K562 (cell line): Measurements from ENCODE around the gene PTK6. TPM values are rescaled to one million over a fixed set of nuclear protein-coding genes. Genes with fewer than 3 reads are reported as not detected.

Experiments
- BCLAF1 ChIP-seq, 2 experiments: fragments of 450-650 bp in 1 of 2; IDR thresholded peaks; 2 replicates each; pipeline ENCODE4 v1.6.1; 2011 to 2017; ENCODE audit warnings: low read depth in 2 of 2, antibody characterized with exemption in 1 of 2, borderline replicate concordance in 1 of 2, low read length in 1 of 2, mild to moderate bottlenecking in 1 of 2, mixed read lengths in 1 of 2; ENCODE audit not compliant: control insufficient read depth in 1 of 2
- E2F4 ChIP-seq: sonication (generic); formaldehyde crosslinking; IDR thresholded peaks from 2 replicates; pipeline ENCODE4 v1.8.0; 2022; ENCODE audit warnings: mild to moderate bottlenecking, low read depth, missing genetic modification reagents
- HOXB6 ChIP-seq: fragments of 250-450 bp; sonication (Bioruptor Pico); IDR thresholded peaks from 2 replicates; pipeline ENCODE4 v1.5.1; 2022; ENCODE audit warnings: mild to moderate bottlenecking, borderline replicate concordance
- LARP7 ChIP-seq: fragments of 450-650 bp; IDR thresholded peaks from 2 replicates; pipeline ENCODE4 v1.6.1; 2016
- NFIC ChIP-seq: fragments of 450-650 bp; IDR thresholded peaks from 2 replicates; pipeline ENCODE4 v1.6.1; 2017; ENCODE audit warnings: mild to moderate bottlenecking, inconsistent platforms
- NR1H2 ChIP-seq: sonication (generic); formaldehyde crosslinking; IDR thresholded peaks from 2 replicates; pipeline ENCODE4 v1.4.0; 2020; ENCODE audit warnings: mild to moderate bottlenecking, missing genetic modification reagents
- RBM25 ChIP-seq: fragments of 200-400 bp; formaldehyde crosslinking; IDR thresholded peaks from 2 replicates; pipeline ENCODE4 v1.6.1; 2018; ENCODE audit warnings: low read length, low read depth, moderate library complexity; ENCODE audit not compliant: severe bottlenecking
- SMARCA4 ChIP-seq: fragments of 450-650 bp; IDR thresholded peaks from 2 replicates; pipeline ENCODE4 v1.6.1; 2016
- SP1 ChIP-seq: sonication (generic); formaldehyde crosslinking; IDR thresholded peaks from 2 replicates; pipeline ENCODE4 v1.8.1; 2022; ENCODE audit warnings: mild to moderate bottlenecking, missing genetic modification reagents
- TBL1XR1 ChIP-seq, 2 experiments: IDR thresholded peaks; 2 replicates each; pipeline ENCODE4 v1.6.1; 2012; ENCODE audit warnings: improper control_type of control experiment in 2 of 2, low read length in 2 of 2, mild to moderate bottlenecking in 1 of 2
- TCF7 ChIP-seq: sonication (generic); IDR thresholded peaks from 2 replicates; pipeline ENCODE4 v1.6.1; 2016; ENCODE audit warnings: antibody characterized with exemption, borderline replicate concordance
- ZFX ChIP-seq: sonication (generic); formaldehyde crosslinking; IDR thresholded peaks from 2 replicates; pipeline ENCODE4 v1.8.0; 2022; ENCODE audit warnings: mild to moderate bottlenecking, missing genetic modification reagents, moderate library complexity
- ZKSCAN1 ChIP-seq: fragments of 150-350 bp; IDR thresholded peaks from 2 replicates; pipeline ENCODE4 v1.6.1; 2016; ENCODE audit warnings: low read depth, low read length
- ZNF384 ChIP-seq: IDR thresholded peaks from 2 replicates; pipeline ENCODE4 v1.6.1; 2012; ENCODE audit warnings: low read depth, low read length, improper control_type of control experiment
- ZNF512 ChIP-seq: IDR thresholded peaks from 2 replicates; pipeline ENCODE4 v1.6.1; 2016; ENCODE audit warnings: missing genetic modification characterization, missing compliant biosample characterization
- ZNF785 ChIP-seq: fragments of 250-450 bp; sonication (Bioruptor Pico); IDR thresholded peaks from 2 replicates; pipeline ENCODE4 v1.4.0; 2020; ENCODE audit warnings: mild to moderate bottlenecking
- polyA plus RNA-seq, 8 experiments: library from polyadenylated mRNA; depleted of rRNA in 4 of 8; stranded (reverse) in 5 of 8; unstranded in 3 of 8; fragments of >200 nt; fragmentation: Nextera tagmentation in 2 of 8; fragmentation: Illumina TruSeq in 1 of 8; extraction: Ambion mirVana in 2 of 8; extraction: Trizol in 1 of 8; gene quantifications; 2 replicates each; pipeline versions ENCODE4 v1.2.1 to v1.2.3, GENCODE V29; 2011 to 2014; ENCODE audit warnings: inconsistent platforms in 1 of 8, missing spikeins in 1 of 8
- total RNA-seq, 7 experiments: library from RNA; depleted of rRNA in 6 of 7; stranded (reverse); fragments of >200 nt in 6 of 7; fragmentation: Illumina TruSeq in 2 of 7; extraction: Trizol in 2 of 7; gene quantifications; 2 replicates each; pipeline versions ENCODE4 v1.2.1 to v1.2.3, GENCODE V29; 2011 to 2021; ENCODE audit warnings: low replicate concordance in 1 of 7
- TF ChIP-seq, protein P1 (sequence below): sonication (generic); formaldehyde crosslinking; IDR thresholded peaks from 2 replicates; pipeline ENCODE4 v1.8.1; 2022; ENCODE audit warnings: missing genetic modification reagents
- TF ChIP-seq, protein P2 (sequence below): fragments of 250-450 bp; sonication (Bioruptor Pico); IDR thresholded peaks from 2 replicates; pipeline ENCODE4 v1.4.0; 2020; ENCODE audit warnings: mild to moderate bottlenecking, moderate library complexity

PTK6 gene
- total and polyA plus RNA-seq, 9 of the 15 experiments (the other 6 are each of a cell fraction or from before 2014, with no cell fraction given): 0.07 TPM; not detected in 8

- TF ChIP-seq E2F4: no peak
- TF ChIP-seq NFIC: peak; percentile 6; the same call in 1 of the 2 replicates
- no peak for TF ChIP-seq TCF7
- TF ChIP-seq HOXB6: no peak
- TF ChIP-seq TBL1XR1 (IDR thresholded peaks at IDR 0.05; ENCODE audit: low read length in 2 of 2): no peak
- TF ChIP-seq, protein P1, sequence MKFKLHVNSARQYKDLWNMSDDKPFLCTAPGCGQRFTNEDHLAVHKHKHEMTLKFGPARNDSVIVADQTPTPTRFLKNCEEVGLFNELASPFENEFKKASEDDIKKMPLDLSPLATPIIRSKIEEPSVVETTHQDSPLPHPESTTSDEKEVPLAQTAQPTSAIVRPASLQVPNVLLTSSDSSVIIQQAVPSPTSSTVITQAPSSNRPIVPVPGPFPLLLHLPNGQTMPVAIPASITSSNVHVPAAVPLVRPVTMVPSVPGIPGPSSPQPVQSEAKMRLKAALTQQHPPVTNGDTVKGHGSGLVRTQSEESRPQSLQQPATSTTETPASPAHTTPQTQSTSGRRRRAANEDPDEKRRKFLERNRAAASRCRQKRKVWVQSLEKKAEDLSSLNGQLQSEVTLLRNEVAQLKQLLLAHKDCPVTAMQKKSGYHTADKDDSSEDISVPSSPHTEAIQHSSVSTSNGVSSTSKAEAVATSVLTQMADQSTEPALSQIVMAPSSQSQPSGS (CRISPR knock-in tag): no peak
- TF ChIP-seq ZKSCAN1: peak; percentile 64; the same call in 1 of the 2 replicates
- no peak for TF ChIP-seq RBM25
- no peak for TF ChIP-seq LARP7
- peak; percentile 66 for TF ChIP-seq ZFX (CRISPR knock-in tag)
- TF ChIP-seq ZNF512 (tag): no peak
- no peak for TF ChIP-seq SMARCA4
- TF ChIP-seq BCLAF1 (IDR thresholded peaks at IDR 0.05; ENCODE audit: borderline replicate concordance in 1 of 2, control insufficient read depth in 1 of 2, low read depth in 2 of 2, low read length in 1 of 2): no peak
- peak; percentile 44; the same call in 1 of the 2 replicates for TF ChIP-seq SP1 (CRISPR knock-in tag)
- TF ChIP-seq ZNF384: no peak
- no peak for TF ChIP-seq ZNF785 (CRISPR knock-in tag)
- TF ChIP-seq NR1H2 (CRISPR knock-in tag): no peak
- TF ChIP-seq, protein P2, sequence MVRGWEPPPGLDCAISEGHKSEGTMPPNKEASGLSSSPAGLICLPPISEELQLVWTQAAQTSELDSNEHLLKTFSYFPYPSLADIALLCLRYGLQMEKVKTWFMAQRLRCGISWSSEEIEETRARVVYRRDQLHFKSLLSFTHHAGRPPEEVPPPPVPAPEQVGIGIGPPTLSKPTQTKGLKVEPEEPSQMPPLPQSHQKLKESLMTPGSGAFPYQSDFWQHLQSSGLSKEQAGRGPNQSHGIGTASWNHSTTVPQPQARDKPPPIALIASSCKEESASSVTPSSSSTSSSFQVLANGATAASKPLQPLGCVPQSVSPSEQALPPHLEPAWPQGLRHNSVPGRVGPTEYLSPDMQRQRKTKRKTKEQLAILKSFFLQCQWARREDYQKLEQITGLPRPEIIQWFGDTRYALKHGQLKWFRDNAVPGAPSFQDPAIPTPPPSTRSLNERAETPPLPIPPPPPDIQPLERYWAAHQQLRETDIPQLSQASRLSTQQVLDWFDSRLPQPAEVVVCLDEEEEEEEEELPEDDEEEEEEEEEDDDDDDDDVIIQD: no peak
Observed at GRCh38 chr20:63537525-63538203, 488 bp upstream of the PTK6 start (continued).
